ENCODE data around the gene FADS1. TPM values are rescaled to one million over a fixed set of nuclear protein-coding genes. Genes with fewer than 3 reads are reported as not detected.

Gene FADS1
- total RNA-seq, 4 donors from 2014 or later, result 4.9 to 9.9 (median 6.7) TPM

- H3K4me3 ChIP-seq, result no peak overlapping the region
- TF ChIP-seq POLR2A (IDR thresholded peaks at IDR 0.05) (no peak), CTCF (IDR thresholded peaks at IDR 0.05) (no peak)
Observed at GRCh38 chr11:61837411-61838005, 20.7 kb upstream of the FADS1 start.

GRCh38 chr11:61836193-61836592 is 19.4 kb upstream of the FADS1 start:
- no peak overlapping the region for H3K4me3 ChIP-seq
- no peak for TF ChIP-seq POLR2A (IDR thresholded peaks at IDR 0.05)
- TF ChIP-seq CTCF (IDR thresholded peaks at IDR 0.05), result no peak
- H3K9me3 ChIP-seq, result no peaks in the 10 kb centered on the region
- DNase-seq, result no peak
- H3K4me1 ChIP-seq, result peaks cover 0 to 15% (median 3%) of the 10 kb centered on the region in 4 donors
- no peak overlapping the region for H3K27ac ChIP-seq
- no peaks in the 10 kb centered on the region for H3K27me3 ChIP-seq
- peaks cover 0 to 21% (median 0%) of the 10 kb centered on the region in 3 donors for H3K36me3 ChIP-seq

More at GRCh38 chr11:61837411-61838005, 20.7 kb upstream of the FADS1 start:
- no peak for DNase-seq
- H3K27ac ChIP-seq, result no peak overlapping the region
- H3K9me3 ChIP-seq, result no peaks in the 10 kb centered on the region
- peaks cover 0 to 31% (median 0%) of the 10 kb centered on the region in 3 donors for H3K36me3 ChIP-seq
- peaks cover 0 to 15% (median 3%) of the 10 kb centered on the region in 4 donors for H3K4me1 ChIP-seq
- no peaks in the 10 kb centered on the region for H3K27me3 ChIP-seq

GRCh38 chr11:61834278-61835048 is 17.7 kb upstream of the FADS1 start:
- peak in 1 of 3 donors; percentile 22 for DNase-seq

GRCh38 chr11:61833926-61834277 is 17.1 kb upstream of the FADS1 start:
- H3K27me3 ChIP-seq, result no peaks in the 10 kb centered on the region
- peak overlapping the region in 3 of 4 donors; percentile 49 to 73 (median 55) for H3K27ac ChIP-seq
- DNase-seq, result no peak
- peaks cover 0 to 7% (median 0%) of the 10 kb centered on the region in 3 donors for H3K36me3 ChIP-seq
- TF ChIP-seq CTCF (IDR thresholded peaks at IDR 0.05) (no peak), POLR2A (IDR thresholded peaks at IDR 0.05) (no peak)
- H3K4me3 ChIP-seq, result no peak overlapping the region
- H3K4me1 ChIP-seq, result peaks cover 0 to 33% (median 4%) of the 10 kb centered on the region in 4 donors
- no peaks in the 10 kb centered on the region for H3K9me3 ChIP-seq

More at GRCh38 chr11:61834278-61835048, 17.7 kb upstream of the FADS1 start:
- no peaks in the 10 kb centered on the region for H3K27me3 ChIP-seq
- peaks cover 0 to 9% (median 0%) of the 10 kb centered on the region in 3 donors for H3K36me3 ChIP-seq
- no peak overlapping the region for H3K4me3 ChIP-seq
- TF ChIP-seq CTCF (IDR thresholded peaks at IDR 0.05) (no peak), POLR2A (IDR thresholded peaks at IDR 0.05) (no peak)
- H3K9me3 ChIP-seq, result no peaks in the 10 kb centered on the region
- peaks cover 0 to 28% (median 3%) of the 10 kb centered on the region in 4 donors for H3K4me1 ChIP-seq
- H3K27ac ChIP-seq, result peak overlapping the region; percentile 25 to 73 (median 52)

GRCh38 chr11:61833471-61833870 is 16.7 kb upstream of the FADS1 start:
- H3K4me1 ChIP-seq, result peaks cover 0 to 35% (median 6%) of the 10 kb centered on the region in 4 donors
- H3K36me3 ChIP-seq, result peaks cover 0 to 3% (median 0%) of the 10 kb centered on the region in 3 donors
- no peak overlapping the region for H3K4me3 ChIP-seq
- TF ChIP-seq CTCF (IDR thresholded peaks at IDR 0.05), result no peak
- no peak for TF ChIP-seq POLR2A (IDR thresholded peaks at IDR 0.05)
- no peaks in the 10 kb centered on the region for H3K9me3 ChIP-seq
- no peaks in the 10 kb centered on the region for H3K27me3 ChIP-seq
- H3K27ac ChIP-seq, result no peak overlapping the region
- no peak for DNase-seq

Measured in Peyer's patch (tissue), 4 donors.